ENCODE measurements around the gene BMX. TPM values are rescaled to one million over a fixed set of nuclear protein-coding genes. Genes with fewer than 3 reads are reported as not detected.

Gene BMX
- total RNA-seq, 1 donor from 2014 or later: 2.0 TPM

GRCh38 chrX:15475021-15475420, 25.6 kb upstream of the BMX start:
- H3K36me3 ChIP-seq: no peaks in the 10 kb centered on the region
- no peaks in the 10 kb centered on the region for H3K9me3 ChIP-seq
- H3K4me3 ChIP-seq: no peak overlapping the region
- DNase-seq (ENCODE audit: extremely low spot score in 2 of 2): no peak
- intact Hi-C loops (cut with DNase I): no loop called here
- no peaks in the 10 kb centered on the region for H3K4me1 ChIP-seq
- H3K27ac ChIP-seq: peak overlapping the region; percentile 44
- no peaks in the 10 kb centered on the region for H3K27me3 ChIP-seq
- TF ChIP-seq POLR2AphosphoS5 (IDR thresholded peaks at IDR 0.05; ENCODE audit: insufficient read depth in 1 of 2, low read depth in 1 of 2): peak in 1 of 2 donors; percentile 60
- TF ChIP-seq POLR2A (IDR thresholded peaks at IDR 0.05): no peak

GRCh38 chrX:15475486-15475885, 25.1 kb upstream of the BMX start:
- intact Hi-C loops (cut with DNase I): no loop called here
- Histone ChIP-seq H3K9me3 (no peaks in the 10 kb centered on the region), H3K4me3 (no peak overlapping the region), H3K27ac (peak overlapping the region; percentile 44), H3K36me3 (no peaks in the 10 kb centered on the region), H3K4me1 (no peaks in the 10 kb centered on the region), H3K27me3 (no peaks in the 10 kb centered on the region)
- no peak for DNase-seq (ENCODE audit: extremely low spot score in 2 of 2)
- TF ChIP-seq POLR2A (IDR thresholded peaks at IDR 0.05) (no peak), POLR2AphosphoS5 (IDR thresholded peaks at IDR 0.05; ENCODE audit: insufficient read depth in 1 of 2, low read depth in 1 of 2) (no peak), CTCF (IDR thresholded peaks at IDR 0.05) (no peak)

- no peak for DNase-seq (ENCODE audit: extremely low spot score in 2 of 2)
- H3K27me3 ChIP-seq: no peaks in the 10 kb centered on the region
- TF ChIP-seq CTCF (IDR thresholded peaks at IDR 0.05) (no peak), POLR2AphosphoS5 (IDR thresholded peaks at IDR 0.05; ENCODE audit: insufficient read depth in 1 of 2, low read depth in 1 of 2) (no peak), POLR2A (IDR thresholded peaks at IDR 0.05) (no peak)
- no peaks in the 10 kb centered on the region for H3K4me1 ChIP-seq
- no peak overlapping the region for H3K4me3 ChIP-seq
- intact Hi-C loops (cut with DNase I): no loop called here
- no peaks in the 10 kb centered on the region for H3K9me3 ChIP-seq
- H3K27ac ChIP-seq: no peak overlapping the region
- no peaks in the 10 kb centered on the region for H3K36me3 ChIP-seq
Observed at GRCh38 chrX:15483891-15484290, 16.7 kb upstream of the BMX start.

GRCh38 chrX:15492469-15492868, 8.1 kb upstream of the BMX start:
- H3K4me1 ChIP-seq: no peaks in the 10 kb centered on the region
- no peak overlapping the region for H3K27ac ChIP-seq
- H3K9me3 ChIP-seq: no peaks in the 10 kb centered on the region
- H3K36me3 ChIP-seq: no peaks in the 10 kb centered on the region
- no peaks in the 10 kb centered on the region for H3K27me3 ChIP-seq
- intact Hi-C loops (cut with DNase I): no loop called here
- no peak for DNase-seq (ENCODE audit: extremely low spot score in 2 of 2)
- TF ChIP-seq POLR2A (IDR thresholded peaks at IDR 0.05) (no peak), POLR2AphosphoS5 (IDR thresholded peaks at IDR 0.05; ENCODE audit: insufficient read depth in 1 of 2, low read depth in 1 of 2) (no peak), CTCF (IDR thresholded peaks at IDR 0.05) (no peak)
- peak overlapping the region; percentile 45 to 56 for H3K4me3 ChIP-seq

GRCh38 chrX:15493118-15493962, 7.3 kb upstream of the BMX start, which contains the start of gene PIR:
Gene PIR (minus strand): TSS chrX:15493333. CDS start chrX:15491257, 2,076 bp downstream.
- Histone ChIP-seq H3K4me3 (peak within 1 kb of the TSS; percentile 45 to 56), H3K27ac (peak within 1 kb of the TSS; percentile 55), H3K9me3 (no peaks in the 10 kb centered on the region), H3K4me1 (no peaks in the 10 kb centered on the region), H3K36me3 (no peaks in the 10 kb centered on the region), H3K27me3 (no peaks in the 10 kb centered on the region)
- no peak for DNase-seq (ENCODE audit: extremely low spot score in 2 of 2)
- intact Hi-C loops (cut with DNase I): no loop called here
- TF ChIP-seq CTCF (IDR thresholded peaks at IDR 0.05): no peak
- TF ChIP-seq POLR2AphosphoS5 (IDR thresholded peaks at IDR 0.05; ENCODE audit: insufficient read depth in 1 of 2, low read depth in 1 of 2): peak in 1 of 2 donors; percentile 79

Measured in vagina (tissue), 2 donors.